Body of pancreas (tissue), 2 donors: Measurements from ENCODE around the gene TMEM225. TPM values are rescaled to one million over a fixed set of nuclear protein-coding genes. Genes with fewer than 3 reads are reported as not detected.

Source experiments
- total RNA-seq, 2 donors: library from RNA; depleted of rRNA; stranded (reverse); fragments of >200 nt; gene quantifications; one replicate each; pipeline ENCODE4 v1.1.0, GENCODE V29; 2016

TMEM225 gene
- total RNA-seq, 2 donors from 2014 or later, result not detected

Other genes starting within 250 kb of the TMEM225 start
- 1 to 10 TPM in 1 of 2 donors, under 1 TPM in 1; 0.78 to 1.6 TPM for gene SCN3B, start 231.0 kb downstream of the TMEM225 start, total RNA-seq
- 10 to 100 TPM; 11.5 to 15.3 TPM for gene ZNF202, start 144.0 kb downstream of the TMEM225 start, total RNA-seq
- not detected for gene OR6X1, start 131.2 kb downstream of the TMEM225 start, total RNA-seq
- gene OR6M1, start 79.3 kb downstream of the TMEM225 start, total RNA-seq, result not detected
- 10 to 100 TPM in 1 of 2 donors, 1 to 10 TPM in 1; 1.6 to 13.2 TPM for gene OR8D4, start 16.5 kb upstream of the TMEM225 start, total RNA-seq
- 1 to 10 TPM in 1 of 2 donors, under 1 TPM in 1; 0.78 to 6.6 TPM for gene OR4D5, start 53.9 kb upstream of the TMEM225 start, total RNA-seq
- gene OR6T1, start 58.2 kb upstream of the TMEM225 start, total RNA-seq, result not detected
- not detected for gene OR10S1, start 92.1 kb upstream of the TMEM225 start, total RNA-seq
- gene OR10G6, start 109.5 kb upstream of the TMEM225 start, total RNA-seq, result not detected
- gene OR10G4, start 127.3 kb upstream of the TMEM225 start, total RNA-seq, result 1 to 10 TPM in 1 of 2 donors, under 1 TPM in 1; 0.52 to 5.3 TPM
- not detected for gene OR10G9, start 137.3 kb upstream of the TMEM225 start, total RNA-seq
- not detected for gene OR10G8, start 141.1 kb upstream of the TMEM225 start, total RNA-seq
- not detected for gene OR10G7, start 155.7 kb upstream of the TMEM225 start, total RNA-seq
- 10 to 100 TPM; 18.9 to 37.2 TPM for gene VWA5A, start 229.8 kb upstream of the TMEM225 start, total RNA-seq